ENCODE results near the gene CD8B2. TPM values are rescaled to one million over a fixed set of nuclear protein-coding genes. Genes with fewer than 3 reads are reported as not detected.
A peak's percentile ranks its signal among the peaks of the same experiment; 100 is the strongest.

The CD8B2 gene
- total RNA-seq, 2 experiments from 2014 or later = not detected

- H3K4me3 ChIP-seq (ENCODE audit: low read depth, low read length, poor library complexity, severe bottlenecking) = no peak overlapping the region
- no peak overlapping the region for H3K4me2 ChIP-seq (ENCODE audit: low read length)
- intact Hi-C loops (cut with micrococcal nuclease; ENCODE audit: unreplicated experiment) = no loop called here
- no peaks in the 10 kb centered on the region for H3K4me1 ChIP-seq (ENCODE audit: insufficient read depth, low read length, poor library complexity, severe bottlenecking)
- BruUV-seq (replicated peaks) = no TSS peak
- no peak for TF ChIP-seq EZH2phosphoT487 (IDR thresholded peaks at IDR 0.05; ENCODE audit: borderline replicate concordance, low read depth, low read length)
- no peak for TF ChIP-seq CTCF (conservative IDR thresholded peaks at IDR 0.05; ENCODE audit: low read length)
- H3K9me3 ChIP-seq (ENCODE audit: low read length) = no peaks in the 10 kb centered on the region
- no peaks in the 10 kb centered on the region for H3K9me2 ChIP-seq (ENCODE audit: insufficient read depth, low read length)
- POLR2A ChIA-PET = no interaction called here
- H4K20me1 ChIP-seq (ENCODE audit: insufficient read depth, low read length) = no peaks in the 10 kb centered on the region
- 0 out of 2 replicates have a peak overlapping the region, but pooled peaks have one; percentile 2 for H2AFZ ChIP-seq (ENCODE audit: low read length)
- no peak for DNase-seq (ENCODE audit: low spot score)
- no peak overlapping the region for H3K27ac ChIP-seq (ENCODE audit: low read depth, low read length, poor library complexity, severe bottlenecking)
- no peaks in the 10 kb centered on the region for H3K79me2 ChIP-seq (ENCODE audit: insufficient read depth, low read depth, low read length)
- H3K36me3 ChIP-seq (ENCODE audit: insufficient read depth, low read length) = no peaks in the 10 kb centered on the region
- CTCF ChIA-PET (ENCODE audit: unreplicated experiment) = no interaction called here
These were observed 50.6 kb downstream of the CD8B2 start for GRCh38 chr2:106537791-106538191.

- Histone ChIP-seq H3K27ac (ENCODE audit: low read depth, low read length, poor library complexity, severe bottlenecking) (no peak overlapping the region), H3K79me2 (ENCODE audit: insufficient read depth, low read depth, low read length) (no peaks in the 10 kb centered on the region), H3K36me3 (ENCODE audit: insufficient read depth, low read length) (no peaks in the 10 kb centered on the region), H3K4me2 (ENCODE audit: low read length) (no peak overlapping the region), H3K9me3 (ENCODE audit: low read length) (no peaks in the 10 kb centered on the region), H3K4me1 (ENCODE audit: insufficient read depth, low read length, poor library complexity, severe bottlenecking) (no peaks in the 10 kb centered on the region), H2AFZ (ENCODE audit: low read length) (no peak overlapping the region), H4K20me1 (ENCODE audit: insufficient read depth, low read length) (no peaks in the 10 kb centered on the region), H3K4me3 (ENCODE audit: low read depth, low read length, poor library complexity, severe bottlenecking) (no peak overlapping the region), H3K9me2 (ENCODE audit: insufficient read depth, low read length) (no peaks in the 10 kb centered on the region)
- CTCF ChIA-PET (ENCODE audit: unreplicated experiment) = no interaction called here
- POLR2A ChIA-PET = no interaction called here
- TF ChIP-seq EZH2phosphoT487 (IDR thresholded peaks at IDR 0.05; ENCODE audit: borderline replicate concordance, low read depth, low read length) = no peak
- no peak for TF ChIP-seq CTCF (conservative IDR thresholded peaks at IDR 0.05; ENCODE audit: low read length)
- no TSS peak for BruUV-seq (replicated peaks)
- intact Hi-C loops (cut with micrococcal nuclease; ENCODE audit: unreplicated experiment) = loop anchor here (10.0 kb wide), 1 partner anchor 616 kb away; no protein-coding TSS in a partner anchor
- no peak for DNase-seq (ENCODE audit: low spot score)
These were observed 53.7 kb downstream of the CD8B2 start for GRCh38 chr2:106540886-106541285.

- ChIA-PET POLR2A (no interaction called here), CTCF (ENCODE audit: unreplicated experiment) (no interaction called here)
- H3K79me2 ChIP-seq (ENCODE audit: insufficient read depth, low read depth, low read length) = no peaks in the 10 kb centered on the region
- intact Hi-C loops (cut with micrococcal nuclease; ENCODE audit: unreplicated experiment) = loop anchor here (10.0 kb wide), 1 partner anchor 617 kb away; no protein-coding TSS in a partner anchor
- no peaks in the 10 kb centered on the region for H3K4me1 ChIP-seq (ENCODE audit: insufficient read depth, low read length, poor library complexity, severe bottlenecking)
- H2AFZ ChIP-seq (ENCODE audit: low read length) = no peak overlapping the region
- DNase-seq (ENCODE audit: low spot score) = no peak
- H3K9me3 ChIP-seq (ENCODE audit: low read length) = no peaks in the 10 kb centered on the region
- no peaks in the 10 kb centered on the region for H3K36me3 ChIP-seq (ENCODE audit: insufficient read depth, low read length)
- H4K20me1 ChIP-seq (ENCODE audit: insufficient read depth, low read length) = no peaks in the 10 kb centered on the region
- H3K4me2 ChIP-seq (ENCODE audit: low read length) = no peak overlapping the region
- no peak overlapping the region for H3K27ac ChIP-seq (ENCODE audit: low read depth, low read length, poor library complexity, severe bottlenecking)
- no TSS peak for BruUV-seq (replicated peaks)
- no peaks in the 10 kb centered on the region for H3K9me2 ChIP-seq (ENCODE audit: insufficient read depth, low read length)
- H3K4me3 ChIP-seq (ENCODE audit: low read depth, low read length, poor library complexity, severe bottlenecking) = no peak overlapping the region
- no peak for TF ChIP-seq EZH2phosphoT487 (IDR thresholded peaks at IDR 0.05; ENCODE audit: borderline replicate concordance, low read depth, low read length)
- TF ChIP-seq CTCF (conservative IDR thresholded peaks at IDR 0.05; ENCODE audit: low read length) = no peak
These were observed 54.2 kb downstream of the CD8B2 start for GRCh38 chr2:106541333-106541732.
